ENCODE data around the gene CEP131.

- TF ChIP-seq CTCF (IDR thresholded peaks at IDR 0.05) (no peak), POLR2A (IDR thresholded peaks at IDR 0.05) (no peak)
Measured at GRCh38 chr17:81238490-81238814, 15.7 kb upstream of the CEP131 start.
